GM12865 (cell line): ENCODE data around the gene PLEKHA6.

Experiments used
- DNase-seq: peaks from one replicate; pipeline ENCODE4 v3.0.0; 2010; ENCODE audit warnings: low read depth
- H3K4me3 ChIP-seq: 2 replicates; pipeline ENCODE4 v1.5.1; 2011; ENCODE audit warnings: mild to moderate bottlenecking, low read depth, low read length, control low read depth
- TF ChIP-seq, protein P1 (sequence below): IDR thresholded peaks from 2 replicates; pipeline ENCODE4 v1.5.1; 2011; ENCODE audit warnings: low read length, control low read depth, low read depth, inconsistent platforms; ENCODE audit not compliant: insufficient read depth; ENCODE audit errors: missing control alignments

The PLEKHA6 gene

DNA sequence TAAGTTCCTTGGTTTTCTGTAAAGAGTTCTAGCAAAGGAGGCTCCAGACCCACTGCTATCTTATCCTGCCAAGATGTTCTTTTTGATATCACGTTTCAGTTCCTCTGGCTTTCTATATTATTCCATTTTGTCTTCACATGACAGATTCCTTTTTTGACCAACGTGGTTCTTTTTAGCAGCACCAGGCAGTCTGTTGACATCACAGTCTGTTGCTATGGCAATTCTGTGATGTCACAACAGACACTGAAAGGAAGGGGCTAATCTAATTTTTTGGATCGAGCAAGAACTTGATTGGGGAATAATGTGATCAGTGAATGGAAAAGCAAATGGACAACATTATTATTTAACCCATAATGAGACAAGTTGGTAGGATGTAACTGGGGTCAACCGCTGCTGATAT, 81.5 kb downstream of the PLEKHA6 start:
- TF ChIP-seq, protein P1, sequence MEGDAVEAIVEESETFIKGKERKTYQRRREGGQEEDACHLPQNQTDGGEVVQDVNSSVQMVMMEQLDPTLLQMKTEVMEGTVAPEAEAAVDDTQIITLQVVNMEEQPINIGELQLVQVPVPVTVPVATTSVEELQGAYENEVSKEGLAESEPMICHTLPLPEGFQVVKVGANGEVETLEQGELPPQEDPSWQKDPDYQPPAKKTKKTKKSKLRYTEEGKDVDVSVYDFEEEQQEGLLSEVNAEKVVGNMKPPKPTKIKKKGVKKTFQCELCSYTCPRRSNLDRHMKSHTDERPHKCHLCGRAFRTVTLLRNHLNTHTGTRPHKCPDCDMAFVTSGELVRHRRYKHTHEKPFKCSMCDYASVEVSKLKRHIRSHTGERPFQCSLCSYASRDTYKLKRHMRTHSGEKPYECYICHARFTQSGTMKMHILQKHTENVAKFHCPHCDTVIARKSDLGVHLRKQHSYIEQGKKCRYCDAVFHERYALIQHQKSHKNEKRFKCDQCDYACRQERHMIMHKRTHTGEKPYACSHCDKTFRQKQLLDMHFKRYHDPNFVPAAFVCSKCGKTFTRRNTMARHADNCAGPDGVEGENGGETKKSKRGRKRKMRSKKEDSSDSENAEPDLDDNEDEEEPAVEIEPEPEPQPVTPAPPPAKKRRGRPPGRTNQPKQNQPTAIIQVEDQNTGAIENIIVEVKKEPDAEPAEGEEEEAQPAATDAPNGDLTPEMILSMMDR: no peak
- no peak overlapping the region for H3K4me3 ChIP-seq
- no peak for DNase-seq

DNA sequence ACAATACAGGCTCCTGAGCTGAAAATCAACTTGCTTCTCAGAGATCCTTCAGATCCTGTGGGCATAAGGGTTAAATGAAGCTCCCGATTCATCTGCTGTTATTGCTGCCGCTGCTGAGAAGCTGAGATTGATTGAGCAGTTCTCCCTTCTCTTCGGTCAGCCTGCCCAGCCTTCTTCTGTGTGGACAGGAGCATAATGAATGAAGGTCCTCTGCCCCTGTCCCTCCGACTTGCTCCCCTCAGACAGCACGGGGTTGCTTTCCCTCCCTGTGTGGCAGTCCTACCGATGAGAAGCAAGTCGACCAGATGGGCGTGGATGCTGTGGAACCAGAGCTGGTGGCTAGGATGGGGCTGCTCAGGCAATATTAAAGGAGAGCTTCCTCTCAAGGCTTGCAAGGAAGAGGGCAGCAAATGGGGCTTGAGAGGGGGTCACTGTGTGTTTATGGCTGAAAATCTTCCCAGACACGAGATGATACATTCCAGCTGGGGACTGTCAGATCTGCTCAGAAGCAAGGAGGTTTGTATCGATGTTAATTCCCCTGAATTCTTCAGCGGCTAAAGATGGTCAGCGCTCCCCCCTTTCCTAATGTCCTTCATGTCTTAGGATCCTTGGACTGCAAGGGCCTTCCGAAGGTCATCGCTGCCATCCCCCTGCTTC, 82.0 kb downstream of the PLEKHA6 start:
- H3K4me3 ChIP-seq: no peak overlapping the region
- TF ChIP-seq, protein P1: no peak
- no peak for DNase-seq

DNA sequence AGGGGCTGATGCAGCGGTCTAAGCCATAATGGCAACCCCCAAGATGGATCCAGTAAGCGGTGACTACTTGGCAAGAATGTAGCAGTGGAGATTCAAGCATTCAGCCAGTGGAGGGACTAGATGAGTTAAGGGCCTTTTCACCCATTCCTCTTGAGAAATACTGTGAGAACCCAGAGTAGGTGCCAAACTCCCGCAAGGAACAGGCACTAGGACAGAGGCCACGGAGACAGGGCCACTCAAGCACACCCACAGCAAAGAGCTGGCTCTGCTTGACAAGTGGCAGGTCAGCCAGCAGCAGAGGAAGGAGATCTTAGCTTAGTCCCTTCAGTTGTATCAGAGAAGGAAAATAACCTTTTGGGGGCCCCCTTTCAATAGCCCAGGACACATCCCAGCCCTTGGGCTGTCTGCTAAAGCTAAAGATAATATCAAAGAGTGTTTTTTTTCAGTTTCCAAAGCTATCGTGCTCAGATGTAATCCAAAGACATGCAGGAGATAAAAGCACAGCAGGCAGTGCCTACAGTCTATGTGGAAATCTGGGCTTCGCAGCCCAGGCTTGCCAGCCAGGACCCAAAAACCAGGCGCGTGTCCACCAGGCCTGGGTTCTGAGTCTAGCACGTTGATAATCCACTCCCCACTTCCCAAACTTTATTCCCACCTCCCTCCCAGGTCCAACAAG, 83.9 kb downstream of the PLEKHA6 start:
- DNase-seq: no peak
- TF ChIP-seq, protein P1: no peak
- no peak overlapping the region for H3K4me3 ChIP-seq

DNA sequence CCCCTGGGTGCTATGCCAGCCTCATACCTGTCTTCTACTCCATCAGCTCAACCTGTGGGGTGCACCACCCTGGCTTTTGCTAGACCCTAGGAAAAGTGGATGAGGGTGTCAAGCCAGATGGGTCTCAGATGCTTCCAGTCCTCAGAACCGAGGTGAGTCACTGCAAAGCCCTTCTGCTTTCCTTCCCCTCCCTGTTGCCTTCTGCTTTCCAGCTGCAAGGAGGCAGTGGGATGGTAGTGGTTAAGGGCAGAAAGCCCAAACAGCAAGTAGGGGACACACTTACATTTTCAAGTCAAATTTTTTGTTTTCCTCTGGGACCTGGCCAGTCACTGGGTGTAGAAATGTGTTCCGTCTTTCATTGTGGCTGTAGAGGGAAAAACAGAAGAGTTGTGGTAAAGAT, 85.3 kb downstream of the PLEKHA6 start:
- DNase-seq: no peak
- no peak overlapping the region for H3K4me3 ChIP-seq
- TF ChIP-seq, protein P1: no peak

DNA sequence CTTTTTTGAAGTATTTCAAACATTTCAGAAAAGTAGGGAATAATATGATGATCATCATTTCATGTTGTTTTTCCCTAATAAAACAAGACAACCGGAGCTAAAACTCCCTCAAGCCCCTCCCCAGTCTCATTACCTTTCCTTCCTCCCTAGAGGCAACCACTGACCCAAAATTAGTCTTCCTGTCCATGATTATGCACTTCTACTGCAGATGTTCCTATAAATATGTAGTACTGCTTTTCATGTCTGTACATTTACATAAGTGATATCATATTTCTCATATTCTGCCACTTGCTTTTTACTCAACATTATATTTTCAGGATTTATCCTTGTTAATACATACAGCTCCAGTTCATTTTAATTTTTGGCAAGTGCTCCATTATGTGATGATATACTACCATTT, 87.2 kb downstream of the PLEKHA6 start:
- TF ChIP-seq, protein P1: no peak
- no peak for DNase-seq
- H3K4me3 ChIP-seq: no peak overlapping the region

DNA sequence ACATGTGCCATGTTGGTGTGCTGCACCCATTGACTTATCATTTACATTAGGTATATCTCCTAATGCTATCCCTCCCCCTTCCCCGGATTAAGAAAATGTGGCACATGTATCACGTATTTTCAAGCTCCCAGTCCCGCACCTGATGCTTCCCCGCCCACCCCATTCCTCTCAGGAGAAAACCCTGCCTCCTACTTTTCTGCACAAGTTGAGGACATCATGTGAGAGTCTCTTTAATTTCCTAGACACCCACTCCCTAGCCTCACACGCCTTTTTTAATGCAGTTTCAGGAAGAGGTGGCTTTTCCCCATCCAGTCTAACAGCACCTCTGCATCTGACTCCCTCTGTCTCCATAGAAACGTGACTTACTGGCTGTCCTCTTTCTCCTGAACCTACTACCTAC, 87.8 kb downstream of the PLEKHA6 start:
- no peak overlapping the region for H3K4me3 ChIP-seq
- TF ChIP-seq, protein P1: no peak
- DNase-seq: no peak
